Fibroblast of the aortic adventitia (primary cell): ENCODE data around the gene SH3GL2. TPM values are rescaled to one million over a fixed set of nuclear protein-coding genes. Genes with fewer than 3 reads are reported as not detected.

Source experiments
- DNase-seq: peaks from one replicate; pipeline ENCODE4 v3.0.0-alpha.2; 2010; ENCODE audit warnings: low read depth
- H3K4me3 ChIP-seq: 2 replicates; pipeline ENCODE4 v1.5.1; 2011; ENCODE audit warnings: low read depth, mild to moderate bottlenecking, control low read depth, low read length, moderate library complexity
- total RNA-seq: library from RNA; depleted of rRNA; stranded (reverse); fragments of >200 nt; gene quantifications from 2 replicates; pipeline ENCODE4 v1.2.3, GENCODE V29; 2012; ENCODE audit warnings: low replicate concordance
- TF ChIP-seq, protein P1 (sequence below): IDR thresholded peaks from 2 replicates; pipeline ENCODE4 v1.5.1; 2011; ENCODE audit warnings: mild to moderate bottlenecking, low read length, control low read depth, inconsistent platforms; ENCODE audit not compliant: insufficient read depth

The SH3GL2 gene
- total RNA-seq, 1 donor: 0.18 TPM

DNA sequence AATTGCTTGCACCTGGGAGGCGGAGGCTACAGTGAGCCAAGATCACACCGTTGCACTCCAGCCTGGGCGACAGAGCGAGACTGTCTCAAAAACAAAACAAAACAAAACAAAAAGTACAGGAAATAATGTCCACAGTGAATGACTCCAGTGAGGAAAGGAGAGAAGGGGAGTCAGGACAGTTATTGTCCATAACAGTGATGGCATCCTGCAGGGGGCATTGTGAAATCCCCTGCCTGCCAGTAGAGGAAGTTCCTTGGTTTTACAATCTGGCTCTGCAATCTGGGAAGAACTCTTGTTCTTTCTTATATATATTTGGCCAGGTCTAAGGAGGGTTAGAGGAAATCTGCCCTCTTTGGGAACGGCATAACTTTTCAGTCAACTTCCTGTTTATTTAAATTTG, 8.2 kb downstream of the SH3GL2 start:
- no peak for DNase-seq
- TF ChIP-seq, protein P1, sequence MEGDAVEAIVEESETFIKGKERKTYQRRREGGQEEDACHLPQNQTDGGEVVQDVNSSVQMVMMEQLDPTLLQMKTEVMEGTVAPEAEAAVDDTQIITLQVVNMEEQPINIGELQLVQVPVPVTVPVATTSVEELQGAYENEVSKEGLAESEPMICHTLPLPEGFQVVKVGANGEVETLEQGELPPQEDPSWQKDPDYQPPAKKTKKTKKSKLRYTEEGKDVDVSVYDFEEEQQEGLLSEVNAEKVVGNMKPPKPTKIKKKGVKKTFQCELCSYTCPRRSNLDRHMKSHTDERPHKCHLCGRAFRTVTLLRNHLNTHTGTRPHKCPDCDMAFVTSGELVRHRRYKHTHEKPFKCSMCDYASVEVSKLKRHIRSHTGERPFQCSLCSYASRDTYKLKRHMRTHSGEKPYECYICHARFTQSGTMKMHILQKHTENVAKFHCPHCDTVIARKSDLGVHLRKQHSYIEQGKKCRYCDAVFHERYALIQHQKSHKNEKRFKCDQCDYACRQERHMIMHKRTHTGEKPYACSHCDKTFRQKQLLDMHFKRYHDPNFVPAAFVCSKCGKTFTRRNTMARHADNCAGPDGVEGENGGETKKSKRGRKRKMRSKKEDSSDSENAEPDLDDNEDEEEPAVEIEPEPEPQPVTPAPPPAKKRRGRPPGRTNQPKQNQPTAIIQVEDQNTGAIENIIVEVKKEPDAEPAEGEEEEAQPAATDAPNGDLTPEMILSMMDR: no peak
- no peak overlapping the region for H3K4me3 ChIP-seq

DNA sequence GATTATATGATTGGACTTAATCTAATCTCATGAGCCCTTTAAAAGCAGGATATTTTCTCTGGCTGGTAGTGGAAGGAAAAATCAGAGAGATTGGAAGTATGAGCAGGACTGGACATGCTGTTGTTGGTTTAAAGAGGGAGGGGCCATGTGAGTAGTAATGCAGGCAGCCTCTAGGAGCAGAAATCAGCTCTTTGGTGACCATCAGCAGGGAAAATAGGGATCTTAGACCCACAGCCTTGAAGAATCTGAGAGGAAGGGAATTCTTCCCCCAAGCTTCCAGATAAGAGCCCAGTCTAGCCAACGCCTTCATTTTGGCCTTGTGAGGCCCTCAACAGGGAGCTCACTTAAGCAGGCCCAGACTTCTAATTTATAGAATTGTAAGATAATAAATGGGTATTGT, 9.5 kb downstream of the SH3GL2 start:
- TF ChIP-seq, protein P1: no peak
- no peak overlapping the region for H3K4me3 ChIP-seq
- no peak for DNase-seq

DNA sequence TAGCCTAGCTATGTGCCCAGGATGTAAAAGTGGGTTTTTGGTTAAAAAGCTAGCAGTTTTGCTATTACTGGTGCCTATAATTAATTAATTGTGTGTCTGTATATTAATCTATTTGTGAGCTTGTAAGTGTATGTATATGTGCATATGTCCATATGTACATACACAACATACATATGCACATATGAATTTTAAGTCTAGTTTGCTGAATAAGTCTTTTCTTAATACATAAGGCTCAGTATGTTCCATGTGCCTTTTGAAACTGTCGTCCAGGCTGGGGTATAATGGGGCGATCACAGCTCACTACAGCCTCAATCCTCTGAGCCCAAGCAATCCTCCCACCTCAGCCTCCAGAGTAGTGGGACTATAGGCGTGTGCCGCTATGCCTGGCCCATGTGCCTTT, 10.1 kb downstream of the SH3GL2 start:
- TF ChIP-seq, protein P1: no peak
- DNase-seq: no peak
- H3K4me3 ChIP-seq: no peak overlapping the region

DNA sequence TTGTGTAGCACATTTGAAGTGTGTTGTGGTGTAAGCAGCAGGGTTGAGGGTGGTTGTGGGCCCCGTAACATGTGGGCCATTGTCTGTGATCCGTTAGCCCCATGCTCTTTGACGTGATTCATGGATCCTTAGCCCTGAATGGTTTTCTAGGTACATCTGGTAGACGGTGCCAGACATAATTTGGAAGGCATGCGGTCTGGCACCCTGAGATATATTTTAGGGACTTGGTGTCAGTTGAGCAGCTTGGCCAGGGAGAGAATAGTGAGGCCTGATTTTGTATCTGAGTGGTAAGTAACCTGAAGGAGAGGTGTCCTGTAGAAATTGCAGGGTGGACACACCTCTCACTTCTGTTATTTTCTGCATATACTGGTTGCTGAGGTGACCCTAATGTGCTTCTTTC, 10.9 kb downstream of the SH3GL2 start:
- H3K4me3 ChIP-seq: no peak overlapping the region
- DNase-seq: no peak
- TF ChIP-seq, protein P1: no peak

DNA sequence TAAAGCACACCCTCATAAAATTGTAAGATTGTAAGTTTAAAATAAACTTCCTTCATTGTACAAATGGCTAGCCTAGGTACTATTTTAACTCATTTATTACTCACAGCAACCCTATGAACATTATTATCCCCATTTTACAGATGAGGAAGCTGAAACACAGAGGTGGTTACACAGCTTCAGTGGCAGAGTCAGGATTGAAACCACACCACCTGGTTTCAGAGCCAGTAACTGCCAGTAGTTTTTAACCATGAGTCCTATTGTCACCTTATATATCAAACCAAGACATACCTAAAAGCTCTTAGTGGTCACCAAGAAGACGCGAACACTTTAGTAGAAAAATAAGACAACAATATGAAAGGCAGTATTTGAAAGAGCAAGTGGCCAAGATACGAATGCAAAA, 16.1 kb downstream of the SH3GL2 start:
- no peak overlapping the region for H3K4me3 ChIP-seq
- TF ChIP-seq, protein P1: no peak
- DNase-seq: no peak

DNA sequence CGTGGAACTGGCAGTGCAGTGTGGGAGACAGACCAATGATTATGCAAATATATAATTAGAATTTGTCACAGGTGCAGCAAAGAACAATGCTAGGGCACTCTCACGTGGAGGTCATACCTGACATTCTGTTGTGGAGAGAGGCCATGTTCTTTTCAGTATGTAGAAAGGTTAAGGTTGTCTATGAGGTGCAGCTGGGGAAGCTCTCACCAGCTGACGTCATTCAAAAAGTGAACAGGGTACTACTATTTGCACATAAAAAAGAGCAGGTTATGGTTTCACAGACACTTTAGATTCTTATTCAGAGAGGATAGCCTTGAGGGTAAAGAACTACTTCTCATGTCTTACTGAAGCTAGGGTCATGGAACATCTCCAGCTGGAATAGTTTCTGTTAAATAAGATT, 19.1 kb downstream of the SH3GL2 start:
- no peak for DNase-seq
- TF ChIP-seq, protein P1: no peak
- H3K4me3 ChIP-seq: no peak overlapping the region

DNA sequence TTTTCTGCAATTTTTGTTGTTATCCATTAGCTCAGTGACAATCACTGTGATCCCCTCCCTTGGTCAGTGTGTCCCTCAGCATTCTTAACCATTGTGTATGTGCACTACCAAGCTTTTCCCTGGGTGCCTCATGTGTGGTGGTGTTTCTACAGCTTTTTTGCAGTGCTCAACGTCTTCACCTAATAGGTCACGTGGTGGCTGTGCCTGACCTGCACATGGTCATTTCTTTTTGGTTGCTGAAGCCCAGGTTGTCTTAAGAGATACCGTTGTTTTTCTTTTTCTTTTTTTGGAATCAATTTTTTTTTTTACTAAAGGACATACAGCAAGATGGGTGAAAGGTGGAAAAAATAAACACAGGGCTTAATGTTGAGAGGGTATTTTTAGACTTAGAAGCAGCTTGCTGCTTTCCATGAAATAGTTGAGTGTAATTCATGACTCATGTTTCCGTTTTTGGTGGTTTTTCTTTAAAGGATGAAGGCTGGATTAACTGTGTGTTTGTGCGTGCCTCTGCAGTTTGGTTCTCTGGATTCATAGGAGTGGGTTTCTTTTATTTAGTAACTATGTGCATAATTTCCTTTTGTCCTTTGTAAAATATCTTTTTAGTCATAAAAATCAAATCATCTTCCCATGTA, 22.2 kb downstream of the SH3GL2 start:
- no peak overlapping the region for H3K4me3 ChIP-seq
- peak; percentile 7 for DNase-seq
- TF ChIP-seq, protein P1: no peak
